ENCODE data around the gene JMJD7. TPM values are rescaled to one million over a fixed set of nuclear protein-coding genes. Genes with fewer than 3 reads are reported as not detected.

JMJD7 gene
- total and polyA plus RNA-seq, 9 of the 15 experiments (the other 6 are each of a cell fraction or from before 2014, with no cell fraction given), result 1.2 to 13.9 (median 6.1) TPM

DNA sequence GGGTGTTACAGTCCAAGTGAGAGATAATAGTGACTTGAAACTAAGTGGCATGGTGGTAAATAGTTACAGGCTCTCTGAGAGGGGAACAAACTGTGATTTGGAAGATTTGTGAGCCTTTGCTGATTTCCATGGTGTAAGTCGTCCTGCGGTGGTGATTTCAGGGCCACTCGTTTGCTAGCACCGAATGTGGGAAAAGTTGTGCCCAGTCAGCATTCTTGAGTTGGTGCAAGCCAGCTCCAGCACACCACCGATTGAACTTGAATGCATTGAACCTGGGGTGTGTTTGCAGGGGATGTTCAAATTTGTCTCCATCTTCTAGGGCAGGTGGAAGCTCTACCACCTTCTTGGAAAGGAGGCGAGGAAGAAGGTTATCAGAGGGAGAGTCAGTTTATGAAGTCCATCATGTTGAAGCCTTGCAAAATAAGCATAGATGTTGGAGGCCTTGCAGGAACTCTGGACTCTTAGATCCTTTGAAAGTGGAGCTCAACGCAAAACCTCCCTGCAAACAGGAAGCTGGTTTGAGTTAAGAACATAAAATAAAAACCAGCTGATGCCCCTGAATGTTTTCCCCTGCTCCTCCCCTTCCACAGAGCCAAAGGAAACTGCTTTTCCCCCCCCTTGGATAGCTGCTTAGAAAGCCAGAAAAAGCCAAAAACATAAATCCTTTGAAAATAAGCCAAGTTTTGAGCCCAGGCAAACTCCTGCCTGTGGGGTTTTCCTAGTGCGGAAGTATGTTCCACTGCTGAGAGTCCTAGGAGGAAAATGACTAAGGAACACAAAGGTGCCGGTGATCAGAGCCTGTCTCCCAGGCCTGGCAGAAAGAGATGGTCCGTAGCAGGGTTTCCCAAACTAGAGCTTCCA lies 31.7 kb upstream of the JMJD7 start (continued):
- peak; percentile 72 for TF ChIP-seq MAFK (IDR thresholded peaks at IDR 0.05; ENCODE audit: low read length)
- TF ChIP-seq ZNF316 (IDR thresholded peaks at IDR 0.05), result peak; percentile 85
- no peak for TF ChIP-seq PTRF (tag; IDR thresholded peaks at IDR 0.05)

DNA sequence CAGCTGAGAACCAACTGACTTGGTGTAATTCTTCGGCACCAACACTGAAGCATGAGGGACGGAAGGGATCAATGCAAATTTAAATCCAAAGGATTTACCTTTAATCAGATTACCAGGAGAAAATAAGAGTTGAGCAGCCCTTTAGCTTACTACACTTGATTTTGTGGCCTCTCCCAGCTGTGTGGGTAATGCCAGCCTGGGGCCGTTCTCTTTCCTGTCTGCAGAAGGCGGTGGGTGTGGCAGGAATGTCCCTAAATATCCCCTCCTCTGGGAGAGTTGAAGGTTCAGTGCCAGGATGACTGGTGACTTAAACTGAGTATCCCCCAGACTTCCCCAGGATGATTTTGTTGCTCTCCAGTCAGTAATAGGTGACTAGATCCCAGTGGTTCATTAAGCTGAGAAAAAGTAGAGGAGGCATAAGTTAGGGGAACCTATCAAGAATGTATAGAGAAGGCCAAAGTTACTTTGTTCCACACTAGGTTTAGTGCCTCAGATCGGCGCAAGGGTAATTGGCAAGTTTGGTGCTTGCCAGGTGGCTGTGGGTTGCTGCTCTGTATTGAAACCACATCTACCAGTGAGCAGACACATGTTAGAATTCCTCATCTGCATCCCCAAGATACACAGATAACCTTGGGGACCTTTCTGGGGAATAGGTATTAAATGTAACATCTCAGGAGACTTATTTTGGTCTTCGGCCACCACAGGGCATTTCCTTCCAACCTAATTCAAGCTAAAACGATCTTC lies 30.5 kb upstream of the JMJD7 start:
- in situ Hi-C loops (cut with MboI) (no loop called here), intact Hi-C loops (cut with micrococcal nuclease) (no loop called here)
- Histone ChIP-seq H3K4me3 (no peak overlapping the region), H3K9ac (ENCODE audit: insufficient read depth in 1 of 2, low read depth in 2 of 2, low read length in 2 of 2) (no peak overlapping the region), H2AFZ (ENCODE audit: low read depth, low read length) (no peak overlapping the region), H3K27ac (ENCODE audit: extremely low read depth, low read depth, low read length) (no peak overlapping the region), H3K36me3 (ENCODE audit: control insufficient read depth, insufficient read depth, low read length) (no peaks in the 10 kb centered on the region), H3K9me3 (replicated peaks; ENCODE audit: control insufficient read depth, insufficient read depth, low read depth, low read length) (no peaks in the 10 kb centered on the region), H3K9me1 (ENCODE audit: control insufficient read depth, insufficient read depth, low read length) (no peaks in the 10 kb centered on the region), H3K4me2 (ENCODE audit: insufficient read depth, low read length) (no peak overlapping the region), H3K4me1 (replicated peaks in 1 of 2; ENCODE audit: control insufficient read depth in 2 of 2, insufficient read depth in 2 of 2, low read length in 2 of 2) (peaks cover 7 to 10% of the 10 kb centered on the region in 2 experiments; a peak in 4 of 5 replicates), H4K20me1 (replicated peaks; ENCODE audit: control insufficient read depth, insufficient read depth, low read length) (no peaks in the 10 kb centered on the region; the same call in 1 of the 2 replicates), H3K27me3 (ENCODE audit: control insufficient read depth in 2 of 2, insufficient read depth in 2 of 2, low read length in 2 of 2) (no peaks in the 10 kb centered on the region), H3K79me2 (ENCODE audit: control insufficient read depth, insufficient read depth, low read length) (0 out of 3 replicates have a peak, but pooled peaks cover 4% of the 10 kb centered on the region)
- ChIA-PET POLR2A (interaction anchor here (0.9 kb wide), 1 partner anchor 9 kb away, joined by 3 read pairs; no protein-coding TSS in a partner anchor), CTCF (ENCODE audit: low intra/inter-chr PET ratio) (no interaction called here)
- no peak for ATAC-seq
- no peak for DNase-seq (ENCODE audit: extremely low read depth in 1 of 4, low spot score in 3 of 4)
- no peak for FAIRE-seq
- TF ChIP-seq MIER1 (IDR thresholded peaks at IDR 0.05; ENCODE audit: low read depth) (no peak), SMAD4 (CRISPR knock-in tag; conservative IDR thresholded peaks at IDR 0.05) (no peak), JUN (IDR thresholded peaks at IDR 0.05; ENCODE audit: borderline replicate concordance, low read depth, low read length) (no peak), JUN (CRISPR knock-in tag; IDR thresholded peaks at IDR 0.05; ENCODE audit: borderline replicate concordance) (no peak), E2F3 (CRISPR knock-in tag; IDR thresholded peaks at IDR 0.05) (no peak), ZNF77 (CRISPR knock-in tag; IDR thresholded peaks at IDR 0.05) (no peak), NCOA6 (IDR thresholded peaks at IDR 0.05) (no peak), ZNF695 (CRISPR knock-in tag; IDR thresholded peaks at IDR 0.05) (no peak)
- TF ChIP-seq, protein P1, sequence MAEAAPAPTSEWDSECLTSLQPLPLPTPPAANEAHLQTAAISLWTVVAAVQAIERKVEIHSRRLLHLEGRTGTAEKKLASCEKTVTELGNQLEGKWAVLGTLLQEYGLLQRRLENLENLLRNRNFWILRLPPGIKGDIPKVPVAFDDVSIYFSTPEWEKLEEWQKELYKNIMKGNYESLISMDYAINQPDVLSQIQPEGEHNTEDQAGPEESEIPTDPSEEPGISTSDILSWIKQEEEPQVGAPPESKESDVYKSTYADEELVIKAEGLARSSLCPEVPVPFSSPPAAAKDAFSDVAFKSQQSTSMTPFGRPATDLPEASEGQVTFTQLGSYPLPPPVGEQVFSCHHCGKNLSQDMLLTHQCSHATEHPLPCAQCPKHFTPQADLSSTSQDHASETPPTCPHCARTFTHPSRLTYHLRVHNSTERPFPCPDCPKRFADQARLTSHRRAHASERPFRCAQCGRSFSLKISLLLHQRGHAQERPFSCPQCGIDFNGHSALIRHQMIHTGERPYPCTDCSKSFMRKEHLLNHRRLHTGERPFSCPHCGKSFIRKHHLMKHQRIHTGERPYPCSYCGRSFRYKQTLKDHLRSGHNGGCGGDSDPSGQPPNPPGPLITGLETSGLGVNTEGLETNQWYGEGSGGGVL (CRISPR knock-in tag; IDR thresholded peaks at IDR 0.05), result no peak
- no TSS peak for BruUV-seq (replicated peaks)
- 81% methylated on average over 8 of the region's 8 CpGs for WGBS (ENCODE audit: insufficient coverage, low coverage, missing lambda C conversion rate)
